ENCODE results near the gene ERMARD.

ERMARD gene

DNA sequence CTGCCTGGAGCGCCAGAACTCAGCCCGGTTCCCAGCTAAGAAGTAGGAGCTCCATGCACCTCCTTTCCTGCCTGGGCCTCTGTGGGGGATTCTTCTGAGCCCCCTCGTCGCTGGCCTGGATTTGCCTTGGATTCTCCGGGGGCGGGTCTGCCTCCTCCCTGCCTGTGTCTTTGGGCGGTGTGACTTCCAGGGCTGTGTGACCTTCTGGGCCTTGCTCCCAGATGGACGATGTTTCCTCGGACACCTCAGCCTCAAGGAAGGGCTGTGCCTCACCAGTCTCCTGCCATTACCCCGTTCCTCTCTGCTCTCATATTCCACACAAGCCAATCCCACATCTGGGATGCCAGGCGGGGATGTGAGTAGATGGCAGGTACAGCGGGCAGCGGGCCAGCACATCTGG lies 76.8 kb downstream of the ERMARD start:
- no peak for DNase-seq

DNA sequence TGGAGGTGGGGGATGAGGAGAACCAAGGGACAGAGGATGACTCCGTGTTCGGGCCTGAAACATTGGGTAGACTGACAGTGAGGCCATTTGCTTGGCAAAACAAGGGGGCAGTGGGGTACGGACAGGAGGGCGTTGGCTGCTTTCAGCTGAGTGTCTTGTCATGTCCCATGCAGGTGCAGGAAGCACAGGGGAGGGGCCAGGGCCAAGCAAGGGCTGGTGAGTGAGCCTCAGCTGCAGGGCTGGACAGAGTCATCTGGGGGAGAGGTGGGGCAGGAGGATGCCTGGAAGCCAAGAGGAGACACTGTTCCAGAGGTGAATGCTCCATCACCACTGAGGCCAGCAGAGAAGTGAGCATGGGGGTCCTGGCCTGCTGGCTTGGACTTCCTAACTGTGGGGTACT lies 78.4 kb downstream of the ERMARD start:
- DNase-seq = no peak

DNA sequence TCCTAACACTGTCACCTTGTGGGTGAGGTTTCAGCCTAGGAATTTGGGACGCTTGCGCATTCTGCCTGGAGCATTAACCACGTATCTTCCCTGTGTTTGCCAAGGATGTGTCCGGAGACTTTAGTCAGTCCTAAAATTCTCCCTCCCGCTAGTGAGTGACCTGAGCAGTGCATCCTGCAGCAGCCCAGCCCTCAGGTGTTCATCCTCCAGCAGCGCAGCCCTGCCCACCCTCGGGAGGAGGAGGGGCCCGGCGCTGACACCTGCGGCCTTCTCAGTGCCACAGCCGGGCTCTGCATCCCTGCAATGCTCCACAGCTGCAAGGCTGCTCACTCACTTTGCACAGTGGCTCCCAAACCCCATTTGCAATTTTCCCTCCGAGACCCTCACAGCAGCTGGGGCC lies 79.5 kb downstream of the ERMARD start:
- no peak for DNase-seq
